ENCODE results near the gene MYNN.

- no peak for TF ChIP-seq EZH2phosphoT487 (conservative IDR thresholded peaks at IDR 0.05; ENCODE audit: low read length)
- TF ChIP-seq, protein P1, sequence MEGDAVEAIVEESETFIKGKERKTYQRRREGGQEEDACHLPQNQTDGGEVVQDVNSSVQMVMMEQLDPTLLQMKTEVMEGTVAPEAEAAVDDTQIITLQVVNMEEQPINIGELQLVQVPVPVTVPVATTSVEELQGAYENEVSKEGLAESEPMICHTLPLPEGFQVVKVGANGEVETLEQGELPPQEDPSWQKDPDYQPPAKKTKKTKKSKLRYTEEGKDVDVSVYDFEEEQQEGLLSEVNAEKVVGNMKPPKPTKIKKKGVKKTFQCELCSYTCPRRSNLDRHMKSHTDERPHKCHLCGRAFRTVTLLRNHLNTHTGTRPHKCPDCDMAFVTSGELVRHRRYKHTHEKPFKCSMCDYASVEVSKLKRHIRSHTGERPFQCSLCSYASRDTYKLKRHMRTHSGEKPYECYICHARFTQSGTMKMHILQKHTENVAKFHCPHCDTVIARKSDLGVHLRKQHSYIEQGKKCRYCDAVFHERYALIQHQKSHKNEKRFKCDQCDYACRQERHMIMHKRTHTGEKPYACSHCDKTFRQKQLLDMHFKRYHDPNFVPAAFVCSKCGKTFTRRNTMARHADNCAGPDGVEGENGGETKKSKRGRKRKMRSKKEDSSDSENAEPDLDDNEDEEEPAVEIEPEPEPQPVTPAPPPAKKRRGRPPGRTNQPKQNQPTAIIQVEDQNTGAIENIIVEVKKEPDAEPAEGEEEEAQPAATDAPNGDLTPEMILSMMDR (IDR thresholded peaks at IDR 0.05; ENCODE audit: insufficient read depth, low read length, poor library complexity, severe bottlenecking), result no peak
Measured at GRCh38 chr3:169813278-169813677, 40.1 kb downstream of the MYNN start.

Data from SU-DHL-6 (cell line).